ENCODE measurements around the gene CTNNA3.

CTNNA3 gene

GRCh38 chr10:66565999-66566398, 1130.0 kb downstream of the CTNNA3 start:
- no peak for DNase-seq (ENCODE audit: low read depth, low spot score)
- in situ Hi-C loops (cut with HindIII; ENCODE audit: low sequenced_read_pairs) = no loop called here
- no peak overlapping the region for H3K4me3 ChIP-seq (ENCODE audit: low read depth, low read length)
- TF ChIP-seq, protein P1, sequence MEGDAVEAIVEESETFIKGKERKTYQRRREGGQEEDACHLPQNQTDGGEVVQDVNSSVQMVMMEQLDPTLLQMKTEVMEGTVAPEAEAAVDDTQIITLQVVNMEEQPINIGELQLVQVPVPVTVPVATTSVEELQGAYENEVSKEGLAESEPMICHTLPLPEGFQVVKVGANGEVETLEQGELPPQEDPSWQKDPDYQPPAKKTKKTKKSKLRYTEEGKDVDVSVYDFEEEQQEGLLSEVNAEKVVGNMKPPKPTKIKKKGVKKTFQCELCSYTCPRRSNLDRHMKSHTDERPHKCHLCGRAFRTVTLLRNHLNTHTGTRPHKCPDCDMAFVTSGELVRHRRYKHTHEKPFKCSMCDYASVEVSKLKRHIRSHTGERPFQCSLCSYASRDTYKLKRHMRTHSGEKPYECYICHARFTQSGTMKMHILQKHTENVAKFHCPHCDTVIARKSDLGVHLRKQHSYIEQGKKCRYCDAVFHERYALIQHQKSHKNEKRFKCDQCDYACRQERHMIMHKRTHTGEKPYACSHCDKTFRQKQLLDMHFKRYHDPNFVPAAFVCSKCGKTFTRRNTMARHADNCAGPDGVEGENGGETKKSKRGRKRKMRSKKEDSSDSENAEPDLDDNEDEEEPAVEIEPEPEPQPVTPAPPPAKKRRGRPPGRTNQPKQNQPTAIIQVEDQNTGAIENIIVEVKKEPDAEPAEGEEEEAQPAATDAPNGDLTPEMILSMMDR (IDR thresholded peaks at IDR 0.05; ENCODE audit: low read depth, low read length) = no peak

DNA sequence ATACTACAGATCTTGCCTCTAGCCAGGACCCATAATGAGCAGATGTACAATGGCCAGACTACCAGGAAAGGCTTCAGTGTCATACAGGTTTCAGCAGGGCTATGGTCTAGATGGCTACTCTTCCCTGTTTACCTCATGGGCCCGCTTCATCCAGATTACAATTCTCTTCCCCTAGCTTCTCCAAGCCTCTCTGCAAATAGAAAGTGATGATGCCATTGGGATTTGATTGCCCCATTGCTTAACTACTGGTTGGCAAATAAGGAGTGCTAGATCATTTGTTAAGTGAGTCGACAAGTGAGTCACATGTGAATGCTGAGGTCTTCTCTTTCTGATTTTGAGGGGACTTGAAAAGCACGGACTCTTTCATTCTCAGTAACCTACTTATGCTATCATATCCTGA, 1131.7 kb downstream of the CTNNA3 start:
- TF ChIP-seq, protein P1 (IDR thresholded peaks at IDR 0.05; ENCODE audit: low read depth, low read length) = no peak
- in situ Hi-C loops (cut with HindIII; ENCODE audit: low sequenced_read_pairs) = no loop called here
- no peak for DNase-seq (ENCODE audit: low read depth, low spot score)
- no peak overlapping the region for H3K4me3 ChIP-seq (ENCODE audit: low read depth, low read length)

DNA sequence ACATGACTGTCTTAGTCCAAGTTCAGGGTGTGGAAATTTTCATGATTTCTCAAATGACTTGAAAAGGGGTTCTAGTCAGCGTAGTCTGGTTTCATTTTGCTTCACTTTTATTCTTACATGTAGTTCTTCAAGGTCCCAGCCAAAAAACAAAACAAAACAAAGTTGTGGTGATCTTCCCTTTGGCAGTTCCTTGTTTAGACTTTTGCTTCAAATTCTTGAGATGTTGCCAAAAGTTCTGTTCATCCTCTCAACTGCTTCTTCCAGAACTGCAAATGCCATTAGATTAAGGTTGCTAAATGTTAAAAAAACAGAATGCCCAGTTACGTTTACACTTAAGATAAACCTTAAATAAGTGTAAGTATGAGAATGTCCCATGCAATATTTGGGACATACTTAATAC, 1140.9 kb downstream of the CTNNA3 start:
- in situ Hi-C loops (cut with HindIII; ENCODE audit: low sequenced_read_pairs) = no loop called here
- H3K4me3 ChIP-seq (ENCODE audit: low read depth, low read length) = no peak overlapping the region
- TF ChIP-seq, protein P1 (IDR thresholded peaks at IDR 0.05; ENCODE audit: low read depth, low read length) = no peak
- DNase-seq (ENCODE audit: low read depth, low spot score) = peak; percentile 16

- TF ChIP-seq, protein P1 (IDR thresholded peaks at IDR 0.05; ENCODE audit: low read depth, low read length) = no peak
- DNase-seq (ENCODE audit: low read depth, low spot score) = no peak
- in situ Hi-C loops (cut with HindIII; ENCODE audit: low sequenced_read_pairs) = no loop called here
- H3K4me3 ChIP-seq (ENCODE audit: low read depth, low read length) = no peak overlapping the region
Observed at GRCh38 chr10:66552331-66552730, 1143.7 kb downstream of the CTNNA3 start.

GRCh38 chr10:66550351-66550750, 1145.6 kb downstream of the CTNNA3 start:
- TF ChIP-seq, protein P1 (IDR thresholded peaks at IDR 0.05; ENCODE audit: low read depth, low read length) = no peak
- no peak for DNase-seq (ENCODE audit: low read depth, low spot score)
- no peak overlapping the region for H3K4me3 ChIP-seq (ENCODE audit: low read depth, low read length)
- in situ Hi-C loops (cut with HindIII; ENCODE audit: low sequenced_read_pairs) = no loop called here

DNA sequence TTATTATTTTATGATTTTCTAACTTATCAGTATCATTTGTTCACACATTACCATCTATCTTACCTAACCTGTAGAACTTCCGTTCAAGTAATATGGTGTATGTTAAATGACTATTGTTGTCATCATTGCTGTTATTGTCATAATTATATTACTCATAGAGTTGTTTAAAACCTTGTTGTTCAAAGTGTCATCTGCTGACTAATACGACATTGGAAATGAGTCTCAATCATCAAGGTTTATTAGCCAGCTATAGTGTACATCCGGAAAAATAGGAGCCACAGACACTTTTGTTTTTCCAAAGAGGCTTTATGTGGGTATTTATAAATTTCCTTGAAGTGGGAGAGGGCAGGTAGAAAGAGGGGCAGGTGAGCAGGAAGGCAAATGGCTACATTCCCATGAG, 1157.1 kb downstream of the CTNNA3 start:
- DNase-seq (ENCODE audit: low read depth, low spot score) = no peak
- TF ChIP-seq, protein P1 (IDR thresholded peaks at IDR 0.05; ENCODE audit: low read depth, low read length) = no peak
- H3K4me3 ChIP-seq (ENCODE audit: low read depth, low read length) = no peak overlapping the region
- in situ Hi-C loops (cut with HindIII; ENCODE audit: low sequenced_read_pairs) = no loop called here

- no peak for DNase-seq (ENCODE audit: low read depth, low spot score)
Observed at GRCh38 chr10:66538371-66538770, 1157.6 kb downstream of the CTNNA3 start.

More at GRCh38 chr10:66538371-66538770, 1157.6 kb downstream of the CTNNA3 start:
- TF ChIP-seq, protein P1 (IDR thresholded peaks at IDR 0.05; ENCODE audit: low read depth, low read length) = no peak
- H3K4me3 ChIP-seq (ENCODE audit: low read depth, low read length) = no peak overlapping the region
- in situ Hi-C loops (cut with HindIII; ENCODE audit: low sequenced_read_pairs) = no loop called here
